Stimulated activated CD8-positive, alpha-beta memory T cell treated with anti-CD3 and anti-CD28 coated beads, Interleukin-4, amount 100 ng/mL, for 4 hours (primary cell): Measurements from ENCODE around the gene TNFRSF17.
"Not testable (repeated sequence)": the region's sequence is repeated elsewhere in the genome, so short reads cannot be mapped to it uniquely, and the experiment has no call there.

ENCODE experiments used
- DNase-seq, 2 donors: peaks; one replicate each; pipeline ENCODE4 v3.0.0-alpha.2; 2020; ENCODE audit warnings: low read depth in 2 of 2, low spot score in 1 of 2

The TNFRSF17 gene

GRCh38 chr16:11964761-11965551 lies at the start of gene TNFRSF17:
TNFRSF17 (plus strand) TSS chr16:11965210; CDS start chr16:11965325, 115 bp downstream.
- DNase-seq: no peak

GRCh38 chr16:11915644-11916523 lies 49.1 kb upstream of the TNFRSF17 start, which contains the start of gene GSPT1:
GSPT1 (minus strand) TSS chr16:11915956; CDS start chr16:11915720, 236 bp downstream.
- DNase-seq: peak; percentile 99

DNA sequence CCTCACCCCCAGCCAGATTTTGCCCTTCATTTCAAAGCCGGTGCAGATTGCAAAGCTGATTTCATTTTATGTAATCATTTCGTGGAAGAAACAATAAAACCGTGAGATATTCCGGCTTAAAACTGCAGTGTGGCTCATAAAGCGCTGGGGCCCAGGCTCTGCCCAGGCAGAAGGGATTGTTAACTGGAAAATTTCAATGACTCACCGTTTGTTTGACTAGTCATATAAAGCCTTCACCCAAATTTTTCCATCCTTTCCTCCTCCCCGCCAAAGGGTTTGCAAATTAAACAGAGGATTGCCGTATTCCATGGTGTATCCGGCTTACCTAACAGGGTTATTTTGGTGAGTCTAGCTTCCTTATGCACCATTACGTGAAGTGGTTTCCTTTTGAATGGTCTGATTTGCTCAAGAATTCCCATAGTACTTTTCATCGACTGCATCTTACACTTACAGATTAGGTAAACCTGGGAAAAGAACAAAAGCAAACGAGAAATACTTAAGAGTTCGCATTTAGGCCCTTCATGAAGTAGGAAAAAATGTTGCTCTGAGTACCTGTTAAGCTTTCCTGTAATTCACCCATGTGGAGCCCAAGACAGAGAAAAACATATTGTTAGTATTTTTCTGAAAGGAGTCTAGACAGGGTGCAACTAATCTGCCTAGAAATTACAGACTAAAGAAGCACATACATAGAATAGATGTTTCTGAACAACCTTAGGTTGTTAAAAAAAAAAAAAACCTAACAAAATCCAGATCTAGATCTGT lies 48.3 kb upstream of the TNFRSF17 start:
- no peak for DNase-seq

GRCh38 chr16:11924046-11924445 lies 41.0 kb upstream of the TNFRSF17 start:
- not testable (repeated sequence) for DNase-seq

- not testable (repeated sequence) for DNase-seq
Measured at GRCh38 chr16:11927350-11927749, 37.7 kb upstream of the TNFRSF17 start.

- not testable (repeated sequence) for DNase-seq
Measured at GRCh38 chr16:11941945-11942344, 23.1 kb upstream of the TNFRSF17 start, which contains the start of gene NPIPB2. NPIPB2 (minus strand) TSS chr16:11942045; CDS start chr16:11942045, 0 bp downstream.

DNA sequence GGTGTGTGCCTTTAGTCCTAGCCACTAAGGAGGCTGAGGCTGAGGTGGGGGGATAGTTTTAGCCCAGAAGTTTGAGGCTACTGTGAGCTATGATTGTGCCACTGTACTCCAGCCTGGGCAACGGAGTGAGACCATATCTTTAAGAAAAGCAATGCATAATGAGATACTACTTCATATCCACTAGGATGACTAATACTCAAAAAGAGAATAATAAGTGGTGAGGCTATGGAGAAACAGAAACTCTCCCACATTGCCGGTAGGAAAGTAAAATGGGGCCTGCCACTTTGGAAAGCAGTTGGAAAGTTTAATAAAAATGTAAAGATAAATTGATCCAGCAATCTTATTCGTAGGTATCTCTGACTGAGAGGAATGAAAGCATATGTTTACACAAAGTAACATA lies 18.6 kb upstream of the TNFRSF17 start:
- no peak for DNase-seq

DNA sequence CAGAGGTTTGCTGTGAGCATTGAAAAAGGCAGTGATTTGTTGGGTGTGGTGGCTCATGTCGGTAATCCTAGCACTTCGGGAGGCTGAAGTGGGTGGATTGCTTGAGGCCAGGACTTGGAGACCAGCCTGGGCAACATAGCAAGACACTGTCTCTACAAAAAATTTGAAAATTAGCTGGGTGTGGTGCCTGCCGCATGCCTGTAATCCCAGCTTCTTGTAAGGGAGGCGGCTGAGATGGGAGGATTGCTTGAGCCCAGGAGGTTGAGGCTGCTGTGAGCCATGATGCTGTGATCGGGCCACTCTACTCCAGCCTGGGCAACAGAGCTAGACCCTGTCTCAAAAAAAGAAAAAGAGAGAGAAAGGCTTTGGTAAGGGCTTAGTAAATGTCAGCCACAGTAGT lies 16.2 kb upstream of the TNFRSF17 start:
- DNase-seq: no peak

DNA sequence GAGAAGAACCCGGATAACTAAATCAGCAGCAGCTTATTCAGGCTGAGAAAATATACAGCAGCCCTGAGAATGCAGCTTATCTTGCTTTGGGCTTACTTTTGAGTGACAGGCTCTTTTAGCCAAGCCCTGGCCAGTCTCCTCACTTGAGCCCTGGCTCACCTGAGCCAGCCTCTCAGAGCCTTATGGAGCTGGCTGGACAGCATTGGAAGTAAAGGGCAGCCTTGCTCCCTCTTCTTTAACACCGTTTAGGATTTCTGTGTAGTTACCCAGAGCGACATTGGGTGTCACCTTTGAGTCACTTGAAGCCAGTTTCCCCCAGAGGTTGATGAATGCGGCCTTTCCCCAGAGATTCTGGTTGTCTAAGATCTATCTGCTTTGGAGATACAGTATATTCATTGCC lies 15.5 kb upstream of the TNFRSF17 start:
- no peak for DNase-seq

DNA sequence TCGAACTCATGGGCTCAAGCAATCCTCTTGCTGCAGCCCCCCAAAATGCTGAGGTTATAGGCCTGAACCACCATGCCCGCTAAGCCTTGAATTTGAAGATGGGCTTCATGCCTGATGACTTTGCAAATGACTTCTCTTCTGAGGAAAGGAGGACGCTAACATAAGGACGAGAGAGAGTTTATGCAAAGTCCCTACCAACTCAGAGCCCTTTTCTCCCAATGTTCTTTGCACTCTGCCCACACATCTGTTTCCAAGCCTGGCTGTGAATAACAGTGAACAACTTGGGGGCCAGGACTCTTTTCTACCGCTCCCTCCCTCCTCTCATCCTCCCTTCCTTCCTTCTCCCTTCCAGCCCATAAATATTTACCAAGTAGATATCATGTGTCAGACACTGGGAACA lies 14.6 kb upstream of the TNFRSF17 start:
- DNase-seq: no peak

DNA sequence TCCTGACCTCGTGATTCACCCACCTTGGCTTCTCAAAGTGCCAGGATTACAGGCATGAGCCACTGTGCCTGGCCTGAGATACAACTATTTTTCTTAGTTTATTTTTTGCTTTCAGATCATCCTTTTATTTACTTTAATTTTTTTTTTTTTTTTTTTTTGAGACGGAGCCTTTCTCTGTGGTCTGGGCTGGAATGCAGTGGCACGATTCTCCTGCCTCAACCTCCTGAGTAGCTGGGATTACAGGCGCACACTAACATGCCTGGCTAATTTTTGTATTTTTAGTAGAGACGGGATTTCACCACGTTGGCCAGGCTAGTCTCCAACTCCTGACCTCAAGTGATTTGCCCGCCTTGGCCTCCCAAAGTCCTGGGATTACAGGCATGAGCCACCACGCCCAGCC lies 11.4 kb upstream of the TNFRSF17 start:
- DNase-seq: not testable (repeated sequence)

DNA sequence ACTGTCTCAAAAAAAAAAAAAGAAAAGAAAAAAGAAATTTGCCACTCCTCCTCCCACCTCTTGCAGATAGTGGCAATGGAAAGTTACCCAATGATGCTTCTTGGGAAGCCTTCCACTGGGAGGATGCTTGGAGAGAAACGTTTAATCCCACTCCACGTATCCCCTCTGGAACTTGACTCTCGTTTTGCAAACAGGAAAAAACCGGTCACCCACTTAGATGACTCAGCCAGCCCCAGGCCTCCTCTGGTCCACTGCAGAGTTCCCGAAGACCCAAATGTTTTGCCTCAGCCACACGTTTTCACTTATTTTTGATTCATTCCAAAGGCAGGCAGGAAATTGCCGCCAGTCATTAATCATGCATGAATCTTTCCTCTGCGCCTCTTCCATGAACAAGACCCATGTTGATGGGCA lies 9.3 kb upstream of the TNFRSF17 start:
- DNase-seq: no peak

DNA sequence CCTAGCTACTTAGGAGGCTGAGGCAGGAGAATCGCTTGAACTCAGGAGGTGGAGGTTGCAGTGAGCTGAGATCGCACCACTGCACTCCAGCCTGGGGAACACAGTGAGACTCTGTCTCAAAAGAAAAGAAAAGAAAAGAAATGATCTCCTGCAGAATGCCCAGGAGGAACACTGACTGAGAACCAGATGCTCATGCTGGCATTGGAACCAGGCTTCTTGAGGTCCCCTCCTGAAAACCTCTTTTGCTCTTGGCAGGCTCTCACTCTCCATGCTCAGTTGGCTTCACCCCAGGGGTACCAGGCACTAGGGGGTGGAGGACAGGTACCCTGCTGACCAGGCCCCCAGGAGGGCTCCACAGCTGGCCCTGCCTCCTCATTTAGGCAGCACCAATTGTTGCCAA lies 8.5 kb upstream of the TNFRSF17 start:
- DNase-seq: no peak

- DNase-seq: no peak
Measured at GRCh38 chr16:11957591-11958395, 7.2 kb upstream of the TNFRSF17 start.

DNA sequence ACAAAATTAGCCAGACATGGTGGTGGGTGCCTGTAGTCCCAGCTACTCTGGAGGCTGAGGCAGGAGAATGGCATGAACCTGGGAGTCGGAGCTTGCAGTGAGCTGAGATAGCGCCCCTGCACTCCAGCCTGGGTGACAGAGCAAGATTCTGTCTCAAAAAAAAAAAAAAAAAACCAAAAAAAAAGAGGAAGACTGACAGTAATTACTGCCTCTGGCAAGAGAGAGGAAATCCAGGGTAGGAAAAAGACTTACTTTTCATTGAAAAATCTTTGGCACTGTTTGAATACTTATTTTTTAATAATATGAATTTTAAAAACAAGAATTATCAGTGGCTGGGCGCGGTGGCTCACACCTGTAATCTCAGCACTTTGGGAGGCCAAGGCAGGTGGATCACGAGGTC lies 2.6 kb upstream of the TNFRSF17 start:
- DNase-seq: not testable (repeated sequence)

- DNase-seq: not testable (repeated sequence)
Measured at GRCh38 chr16:11962978-11963377, 2.0 kb upstream of the TNFRSF17 start.

DNA sequence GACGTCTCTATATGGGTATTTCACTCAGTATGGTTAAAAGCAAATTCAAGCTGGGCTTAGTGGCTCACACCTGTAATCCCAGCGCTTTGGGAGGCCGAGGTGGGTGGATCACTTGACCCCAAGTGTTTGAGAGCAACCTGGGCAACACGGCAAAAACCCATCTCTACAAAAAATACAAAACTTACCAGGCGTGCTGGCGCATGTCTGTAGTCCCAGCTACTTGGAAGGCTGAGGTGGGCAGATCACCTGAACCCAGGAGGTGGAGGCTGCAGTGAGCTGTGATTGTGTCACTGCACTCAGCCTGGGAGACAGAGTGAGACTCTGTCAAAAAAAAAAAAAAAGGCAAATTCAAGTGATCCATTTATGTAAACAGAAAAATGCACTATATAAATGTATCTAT lies 1.3 kb upstream of the TNFRSF17 start:
- no peak for DNase-seq

DNA sequence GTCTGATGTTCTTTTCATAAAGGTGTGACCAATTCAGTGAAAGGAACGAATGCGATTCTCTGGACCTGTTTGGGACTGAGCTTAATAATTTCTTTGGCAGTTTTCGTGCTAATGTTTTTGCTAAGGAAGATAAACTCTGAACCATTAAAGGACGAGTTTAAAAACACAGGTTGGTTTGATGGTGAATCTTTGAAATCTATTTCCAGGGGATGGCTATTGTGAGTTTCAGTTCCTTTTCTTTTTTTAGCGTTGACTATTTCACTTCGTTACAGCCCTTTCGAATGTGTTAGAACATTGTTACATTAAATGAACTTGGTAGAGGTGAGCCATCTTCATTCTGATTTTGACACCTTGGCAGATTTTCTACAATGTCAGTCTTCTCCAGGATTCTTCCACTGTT lies 1.2 kb downstream of the TNFRSF17 start:
- no peak for DNase-seq

GRCh38 chr16:11967195-11967911 lies 2.3 kb downstream of the TNFRSF17 start:
- DNase-seq: no peak

GRCh38 chr16:11968577-11968976 lies 3.6 kb downstream of the TNFRSF17 start:
- no peak for DNase-seq
